HAP-1 (cell line): ENCODE data around the gene DST.
"Not testable (repeated sequence)": the region's sequence is repeated elsewhere in the genome, so short reads cannot be mapped to it uniquely, and the experiment has no call there.

Source experiments
- DNase-seq, 2 experiments: peaks; one replicate each; pipeline ENCODE4 v3.0.0-alpha.2; 2016 to 2020; ENCODE audit warnings: low spot score in 2 of 2
- H3K27me3 ChIP-seq: fragments of 250-450 bp; sonication (Bioruptor Pico); 2 replicates; pipeline ENCODE4 v1.5.1; 2020; ENCODE audit warnings: low read depth, mild to moderate bottlenecking, moderate library complexity
- H3K36me3 ChIP-seq: fragments of 250-450 bp; sonication (Bioruptor Pico); replicated peaks from 2 replicates; pipeline ENCODE4 v1.5.1; 2020; ENCODE audit warnings: mild to moderate bottlenecking
- H3K4me1 ChIP-seq: fragments of 250-450 bp; sonication (Bioruptor Pico); 2 replicates; pipeline ENCODE4 v1.5.1; 2020; ENCODE audit warnings: mild to moderate bottlenecking
- H3K4me3 ChIP-seq: fragments of 250-450 bp; sonication (Bioruptor Pico); 2 replicates; pipeline ENCODE4 v1.5.1; 2020; ENCODE audit warnings: mild to moderate bottlenecking, moderate library complexity
- H3K9me3 ChIP-seq: fragments of 250-450 bp; sonication (Bioruptor Pico); 2 replicates; pipeline ENCODE4 v1.5.1; 2020; ENCODE audit warnings: mild to moderate bottlenecking, moderate library complexity
- in situ Hi-C: fragments of 300-500 bp; cut with MboI; formaldehyde crosslinking; loops from 3 replicates; pipeline ENCODE4 v1.14.3; 2020; ENCODE audit warnings: low sequenced_read_pairs, inconsistent platforms, mixed read lengths

Gene DST

DNA sequence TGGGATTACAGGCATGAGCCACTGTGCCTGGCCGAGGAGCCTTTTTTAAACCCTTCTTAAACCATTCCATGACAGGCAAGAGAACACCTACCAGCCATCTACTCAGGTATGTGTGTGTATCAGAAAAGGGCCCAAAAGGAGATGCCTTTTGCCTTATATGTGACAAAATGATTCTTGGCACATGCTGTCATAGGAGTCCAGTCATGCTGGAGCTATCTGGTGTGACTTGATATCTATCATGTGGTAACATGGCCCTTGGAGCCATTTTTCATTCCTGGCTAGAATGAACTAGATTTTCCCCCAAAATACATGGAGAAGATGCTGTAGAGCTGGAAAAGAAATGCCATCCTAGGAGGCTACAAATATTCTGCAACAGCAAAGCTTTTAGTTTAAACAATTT is 129.1 kb downstream of the DST start:
- DNase-seq, result no peak
- no peaks in the 10 kb centered on the region for H3K9me3 ChIP-seq
- in situ Hi-C loops, result no loop called here
- no peak overlapping the region for H3K4me3 ChIP-seq
- no peaks in the 10 kb centered on the region; the same call in 1 of the 2 replicates for H3K4me1 ChIP-seq
- peaks cover 40% of the 10 kb centered on the region for H3K36me3 ChIP-seq
- H3K27me3 ChIP-seq, result no peaks in the 10 kb centered on the region

DNA sequence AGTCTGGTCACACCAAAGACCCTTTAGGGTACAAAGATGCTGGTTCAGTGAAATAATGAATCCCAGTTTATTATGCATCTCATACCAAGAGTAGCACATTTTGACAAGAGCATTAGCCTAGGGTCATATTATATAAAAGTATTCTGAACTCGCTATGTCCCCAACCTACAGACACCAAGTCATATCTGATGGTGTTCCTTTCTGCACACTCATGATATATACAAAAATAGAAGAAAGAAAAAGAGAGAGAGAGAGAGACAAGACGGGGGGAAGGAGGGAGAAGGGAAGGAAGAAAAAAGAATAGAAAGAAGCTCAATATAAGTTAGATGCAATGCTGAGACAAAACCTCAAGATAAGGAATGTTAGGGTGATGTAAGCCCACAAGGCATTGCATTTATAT is 131.1 kb downstream of the DST start:
- no peaks in the 10 kb centered on the region; the same call in 1 of the 2 replicates for H3K4me1 ChIP-seq
- no peak for DNase-seq
- H3K4me3 ChIP-seq, result no peak overlapping the region
- H3K27me3 ChIP-seq, result no peaks in the 10 kb centered on the region
- in situ Hi-C loops, result no loop called here
- H3K36me3 ChIP-seq, result peaks cover 44% of the 10 kb centered on the region
- H3K9me3 ChIP-seq, result no peaks in the 10 kb centered on the region

DNA sequence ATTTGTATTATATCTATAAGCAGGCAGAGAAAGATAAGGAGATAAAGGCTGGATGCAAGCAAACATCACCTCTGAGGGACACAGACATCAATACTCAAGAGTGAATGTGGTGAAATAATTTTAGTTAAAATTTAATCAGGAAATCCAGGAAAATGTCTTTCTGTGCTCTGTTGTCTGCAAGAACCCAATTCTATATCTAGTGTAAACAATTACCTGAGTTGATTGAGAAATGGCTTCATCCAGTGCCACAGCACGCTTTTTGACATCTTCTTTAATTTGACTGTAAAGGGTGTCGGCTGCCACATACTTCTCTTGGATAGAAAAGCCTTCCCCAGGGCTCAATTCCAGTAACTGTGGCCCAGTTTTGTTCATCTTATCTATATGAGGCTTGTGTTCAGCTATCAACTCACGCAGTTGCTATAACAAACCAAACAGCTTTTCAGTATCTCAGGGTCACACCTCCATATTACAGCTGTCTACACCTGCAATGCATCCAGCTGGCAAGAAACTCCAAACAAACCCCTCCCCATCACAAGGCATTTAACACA is 131.6 kb downstream of the DST start:
- H3K4me1 ChIP-seq, result no peaks in the 10 kb centered on the region; the same call in 1 of the 2 replicates
- H3K36me3 ChIP-seq, result peaks cover 48% of the 10 kb centered on the region
- no peak overlapping the region for H3K4me3 ChIP-seq
- DNase-seq, result no peak
- no peaks in the 10 kb centered on the region for H3K27me3 ChIP-seq
- no peaks in the 10 kb centered on the region for H3K9me3 ChIP-seq
- in situ Hi-C loops, result no loop called here

DNA sequence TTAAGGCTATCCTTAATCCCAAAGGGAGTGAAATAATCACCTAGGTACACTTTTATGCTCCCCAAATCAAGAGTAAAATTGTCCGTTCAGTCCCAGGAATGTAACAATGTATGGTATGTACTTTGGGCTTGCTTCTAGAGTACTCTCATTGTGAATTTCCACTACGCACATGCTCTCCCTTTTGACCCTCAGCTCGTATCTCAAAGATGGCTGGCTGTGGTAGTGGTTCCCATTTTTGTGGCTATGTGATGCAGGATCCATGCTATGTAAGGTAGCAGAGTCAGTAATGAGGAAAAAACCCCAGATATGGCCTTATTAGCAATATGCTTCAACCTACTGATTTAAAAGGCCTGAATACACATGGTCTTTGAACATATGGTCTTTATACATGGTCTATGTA is 133.7 kb downstream of the DST start:
- Histone ChIP-seq H3K9me3 (no peaks in the 10 kb centered on the region), H3K36me3 (peaks cover 38% of the 10 kb centered on the region), H3K27me3 (no peaks in the 10 kb centered on the region), H3K4me3 (no peak overlapping the region), H3K4me1 (no peaks in the 10 kb centered on the region)
- in situ Hi-C loops, result no loop called here
- DNase-seq, result no peak

DNA sequence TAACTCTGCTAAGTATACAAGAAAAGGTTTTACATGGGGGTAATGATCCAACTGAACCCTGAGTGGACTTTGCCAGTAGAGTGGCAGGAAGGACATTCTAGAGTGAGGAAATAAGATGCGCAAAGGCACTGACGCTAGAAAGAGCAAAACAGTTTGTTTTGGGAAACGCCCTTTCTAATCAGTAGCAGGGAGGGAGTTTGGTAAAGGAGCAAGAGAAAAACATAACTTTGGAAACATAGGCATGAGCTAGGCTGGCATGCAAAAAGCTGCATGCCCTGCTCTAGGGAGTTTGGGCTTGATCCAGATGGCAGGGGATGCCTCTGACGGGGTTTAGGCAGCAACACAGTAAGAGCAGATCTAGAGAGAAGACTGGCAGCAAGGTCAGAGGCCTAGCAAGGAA is 135.2 kb downstream of the DST start:
- H3K4me3 ChIP-seq, result no peak overlapping the region
- no peaks in the 10 kb centered on the region for H3K27me3 ChIP-seq
- in situ Hi-C loops, result no loop called here
- no peaks in the 10 kb centered on the region for H3K4me1 ChIP-seq
- no peak for DNase-seq
- no peaks in the 10 kb centered on the region for H3K9me3 ChIP-seq
- peaks cover 32% of the 10 kb centered on the region for H3K36me3 ChIP-seq

DNA sequence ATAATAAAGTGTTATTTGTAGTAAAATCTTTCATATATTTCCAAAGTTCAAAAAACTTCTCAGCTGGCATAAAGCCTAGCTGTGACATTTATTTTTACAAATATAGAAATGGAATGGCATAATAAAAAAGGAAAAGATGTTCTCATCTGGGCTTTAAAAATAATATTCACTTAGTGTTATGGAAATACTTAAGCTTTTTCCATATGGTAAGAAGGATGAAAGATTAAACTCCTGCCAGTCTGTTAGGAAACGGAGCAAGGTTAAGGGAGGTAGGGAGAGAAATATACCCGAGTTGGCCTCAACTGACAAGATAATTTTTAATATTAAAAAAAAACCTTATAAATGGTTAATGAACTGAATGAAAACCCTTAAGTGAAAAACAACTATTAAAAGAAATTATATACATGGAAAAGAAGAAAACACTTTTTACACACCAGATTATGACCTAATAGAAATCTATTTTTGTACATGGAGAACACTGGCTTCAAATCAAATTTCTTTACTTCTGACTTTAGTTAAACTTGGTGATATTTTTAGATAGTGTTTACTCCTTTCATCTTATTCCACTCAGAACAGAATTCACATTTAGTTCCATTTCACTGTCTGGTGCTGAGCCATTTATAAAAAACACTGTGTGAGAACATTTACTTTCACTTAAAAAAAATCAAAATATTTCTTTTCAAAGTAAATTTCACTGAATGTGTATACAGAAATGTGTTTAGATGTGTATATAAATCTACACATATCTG is 137.0 kb downstream of the DST start:
- Histone ChIP-seq H3K36me3 (peaks cover 27% of the 10 kb centered on the region), H3K9me3 (no peaks in the 10 kb centered on the region), H3K27me3 (no peaks in the 10 kb centered on the region), H3K4me3 (no peak overlapping the region), H3K4me1 (no peaks in the 10 kb centered on the region)
- in situ Hi-C loops, result no loop called here
- no peak for DNase-seq

DNA sequence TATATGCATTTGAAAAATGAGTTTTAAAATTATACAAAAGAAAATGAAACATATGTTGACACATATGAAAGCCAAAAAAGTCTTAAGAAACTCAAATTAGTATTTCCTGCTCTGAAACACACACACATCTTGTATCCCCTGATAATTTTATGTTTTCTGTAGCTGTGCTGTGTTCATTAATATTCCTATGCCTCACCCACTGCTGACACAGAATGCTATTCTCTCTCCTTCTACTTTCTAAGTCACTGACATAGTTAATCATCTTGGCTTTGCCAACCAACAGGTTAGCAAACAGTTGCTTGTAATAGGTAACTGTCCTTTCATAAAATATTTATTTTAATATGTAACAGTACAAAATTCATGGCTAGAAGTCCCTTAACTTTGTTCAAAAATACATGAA is 140.7 kb downstream of the DST start:
- Histone ChIP-seq H3K27me3 (no peaks in the 10 kb centered on the region), H3K4me1 (no peaks in the 10 kb centered on the region), H3K9me3 (no peaks in the 10 kb centered on the region), H3K4me3 (no peak overlapping the region), H3K36me3 (peaks cover 26% of the 10 kb centered on the region)
- no peak for DNase-seq
- in situ Hi-C loops, result no loop called here

DNA sequence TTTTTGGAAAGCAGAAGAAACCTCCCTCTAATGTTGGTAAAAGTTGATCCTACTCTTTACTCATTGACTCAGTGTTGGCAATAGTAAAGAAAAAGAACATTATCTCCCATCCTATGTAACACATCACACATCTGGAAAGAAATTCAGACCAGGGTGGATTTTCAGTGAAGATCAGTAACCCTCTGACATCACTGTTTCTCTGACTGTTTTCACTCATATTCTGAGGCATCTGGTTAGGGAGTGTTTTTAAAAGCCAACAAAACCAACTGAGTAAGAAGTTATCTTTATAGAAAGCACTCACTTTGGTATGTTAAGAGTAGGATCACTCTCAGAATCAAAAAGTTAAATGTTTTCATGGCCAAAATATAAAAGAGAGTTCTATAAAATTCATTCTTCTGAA is 143.6 kb downstream of the DST start:
- Histone ChIP-seq H3K27me3 (no peaks in the 10 kb centered on the region), H3K4me1 (no peaks in the 10 kb centered on the region), H3K9me3 (no peaks in the 10 kb centered on the region), H3K36me3 (peaks cover 26% of the 10 kb centered on the region), H3K4me3 (no peak overlapping the region)
- no peak for DNase-seq
- in situ Hi-C loops, result no loop called here

DNA sequence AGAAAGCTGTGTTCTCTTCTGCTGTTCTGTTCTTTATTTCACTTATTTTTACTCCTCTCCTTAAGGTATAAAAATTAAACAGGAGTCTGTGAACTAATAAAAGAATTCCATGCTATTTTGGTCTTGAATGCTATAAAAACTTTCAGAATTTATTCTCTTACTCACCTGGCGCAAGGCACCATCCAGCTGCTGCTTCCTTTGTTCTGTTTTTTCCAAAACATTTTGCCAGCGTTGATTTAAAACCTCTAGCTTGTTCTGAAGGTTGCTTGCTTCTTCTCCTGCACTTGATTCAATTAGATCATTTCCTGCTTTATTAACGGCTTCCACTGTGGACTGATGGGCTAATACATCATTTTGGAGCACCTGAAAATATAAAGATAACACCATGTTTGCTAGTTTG is 145.0 kb downstream of the DST start:
- Histone ChIP-seq H3K36me3 (peaks cover 26% of the 10 kb centered on the region), H3K4me1 (no peaks in the 10 kb centered on the region)
- in situ Hi-C loops, result no loop called here

DNA sequence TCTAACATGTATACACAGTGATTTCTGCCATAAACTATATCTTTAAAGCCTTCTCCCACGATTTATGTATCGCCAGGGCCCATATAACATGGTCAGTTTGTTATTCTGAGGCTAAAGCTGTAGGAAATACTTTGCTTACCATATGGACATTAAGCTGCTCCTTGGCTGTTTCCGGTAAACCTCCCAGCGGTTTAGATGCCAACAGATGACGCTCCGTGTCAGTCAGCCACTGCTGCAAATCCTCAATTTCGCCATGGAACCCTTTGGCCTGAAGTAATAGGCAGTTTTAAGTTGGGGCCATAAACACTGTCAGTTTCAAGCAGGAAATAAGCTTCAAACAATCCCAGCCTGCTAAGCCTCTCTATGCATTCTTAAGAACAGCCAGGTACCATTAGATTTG is 145.4 kb downstream of the DST start:
- no peak for DNase-seq
- in situ Hi-C loops, result no loop called here
- no peaks in the 10 kb centered on the region for H3K27me3 ChIP-seq
- H3K4me3 ChIP-seq, result no peak overlapping the region
- peaks cover 29% of the 10 kb centered on the region for H3K36me3 ChIP-seq
- H3K9me3 ChIP-seq, result no peaks in the 10 kb centered on the region
- H3K4me1 ChIP-seq, result peaks cover 1% of the 10 kb centered on the region; the same call in 1 of the 2 replicates

More for the DNA sequence above, 145.0 kb downstream of the DST start:
- DNase-seq, result no peak
- no peak overlapping the region for H3K4me3 ChIP-seq
- no peaks in the 10 kb centered on the region for H3K9me3 ChIP-seq
- no peaks in the 10 kb centered on the region for H3K27me3 ChIP-seq

DNA sequence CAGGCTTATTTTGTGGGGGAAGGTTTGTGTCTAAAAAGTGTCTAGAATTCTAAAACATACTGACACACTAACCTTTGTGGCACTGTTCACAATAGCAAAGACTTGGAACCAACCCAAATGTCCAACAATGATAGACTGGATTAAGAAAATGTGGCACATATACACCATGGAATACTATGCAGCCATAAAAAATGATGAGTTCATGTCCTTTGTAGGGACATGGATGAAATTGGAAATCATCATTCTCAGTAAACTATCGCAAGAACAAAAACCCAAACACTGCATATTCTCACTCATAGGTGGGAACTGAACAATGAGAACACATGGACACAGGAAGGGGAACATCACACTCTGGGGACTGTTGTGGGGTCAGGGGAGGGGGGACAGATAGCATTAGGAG is 146.0 kb downstream of the DST start:
- peaks cover 33% of the 10 kb centered on the region for H3K36me3 ChIP-seq
- not testable (repeated sequence) for DNase-seq

DNA sequence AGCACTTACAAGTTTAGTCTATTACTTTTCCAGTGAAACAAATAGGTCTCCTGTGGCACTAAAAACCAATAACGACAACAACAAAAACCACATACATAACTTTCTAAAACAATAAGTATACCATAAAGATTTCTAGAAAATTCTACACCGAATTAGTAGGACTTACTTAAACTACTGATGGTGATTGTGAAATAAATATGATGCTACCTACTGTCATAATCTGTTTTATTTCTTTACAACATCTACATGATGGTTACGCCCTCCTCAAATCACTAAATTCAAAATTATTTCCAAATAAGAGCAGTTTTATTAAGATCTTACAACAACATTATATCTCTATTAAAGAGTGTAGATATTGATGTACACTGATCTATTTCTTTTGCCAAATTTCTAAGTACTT is 147.0 kb downstream of the DST start:
- in situ Hi-C loops, result no loop called here
- DNase-seq, result no peak
- H3K4me1 ChIP-seq, result peaks cover 11% of the 10 kb centered on the region
- no peak overlapping the region for H3K4me3 ChIP-seq
- H3K36me3 ChIP-seq, result peaks cover 30% of the 10 kb centered on the region
- no peaks in the 10 kb centered on the region for H3K27me3 ChIP-seq
- H3K9me3 ChIP-seq, result no peaks in the 10 kb centered on the region

More for the DNA sequence above, 146.0 kb downstream of the DST start:
- H3K4me3 ChIP-seq, H3K27me3 ChIP-seq, H3K9me3 ChIP-seq, H3K4me1 ChIP-seq, in situ Hi-C loops: not testable (repeated sequence)

DNA sequence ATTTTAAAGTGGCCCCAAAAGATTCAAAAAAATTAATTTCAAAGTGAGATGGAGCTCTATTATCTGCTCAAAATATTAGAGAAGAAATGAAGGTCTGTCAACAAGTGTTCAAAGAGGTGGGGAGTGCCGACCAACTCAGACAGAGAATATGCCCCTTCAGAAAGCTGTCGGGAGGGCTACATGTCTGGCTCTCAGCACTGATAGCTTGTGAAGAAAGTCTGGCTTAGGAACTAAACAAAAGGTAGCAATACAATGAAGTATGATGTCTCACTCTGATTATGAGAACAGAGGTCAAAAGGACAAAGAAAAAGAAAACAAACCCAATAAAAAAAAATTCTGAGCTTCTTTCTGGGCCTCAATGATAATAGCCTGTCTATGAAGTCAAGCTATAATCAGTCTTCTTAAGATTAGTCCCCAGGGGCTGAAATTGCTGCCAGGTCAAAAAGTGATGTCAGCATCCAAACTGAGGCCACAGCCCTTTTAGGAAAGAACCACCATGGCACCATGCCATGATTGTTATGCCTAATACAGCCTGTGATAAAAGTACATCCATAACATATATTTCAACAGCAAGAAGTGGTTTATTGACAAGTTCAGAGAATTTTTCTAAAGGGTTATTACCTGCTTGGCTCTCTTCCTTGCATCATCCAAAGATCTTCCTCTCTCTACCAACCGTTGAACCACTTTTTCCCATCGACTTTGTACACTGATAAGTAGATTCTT is 150.9 kb downstream of the DST start:
- in situ Hi-C loops, result no loop called here

DNA sequence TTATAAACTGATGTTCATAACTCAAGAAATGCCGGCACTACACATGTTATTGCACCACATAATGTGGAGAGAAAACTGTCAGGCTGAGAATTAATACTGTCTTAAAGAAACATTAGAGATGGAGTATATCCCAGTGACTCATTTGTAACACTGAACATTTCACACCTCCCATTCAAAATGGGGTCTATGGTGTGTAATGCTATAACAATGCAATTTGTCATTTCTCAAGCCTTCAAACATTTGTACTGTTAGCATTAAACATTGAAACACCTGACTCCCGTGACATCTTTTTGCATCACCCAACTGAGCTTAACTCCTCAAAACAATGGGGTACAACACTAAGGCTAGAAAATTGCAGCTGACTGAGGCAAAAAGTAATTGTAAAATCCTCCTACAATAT is 151.7 kb downstream of the DST start:
- no peak overlapping the region for H3K4me3 ChIP-seq
- H3K9me3 ChIP-seq, result no peaks in the 10 kb centered on the region
- no peak for DNase-seq
- in situ Hi-C loops, result no loop called here
- peaks cover 21% of the 10 kb centered on the region for H3K36me3 ChIP-seq
- H3K4me1 ChIP-seq, result peaks cover 11% of the 10 kb centered on the region
- no peaks in the 10 kb centered on the region for H3K27me3 ChIP-seq

More for the DNA sequence above, 150.9 kb downstream of the DST start:
- H3K9me3 ChIP-seq, result no peaks in the 10 kb centered on the region
- H3K4me1 ChIP-seq, result peaks cover 11% of the 10 kb centered on the region
- H3K27me3 ChIP-seq, result no peaks in the 10 kb centered on the region
- no peak overlapping the region for H3K4me3 ChIP-seq
- DNase-seq, result peak; percentile 50 to 59
- H3K36me3 ChIP-seq, result peaks cover 24% of the 10 kb centered on the region
